Measurements from ENCODE around the gene CACNA1G. TPM values are rescaled to one million over a fixed set of nuclear protein-coding genes. Genes with fewer than 3 reads are reported as not detected.

CACNA1G gene
- total and polyA plus RNA-seq, 2 experiments from 2014 or later, result 3.5 to 4.8 TPM

GRCh38 chr17:50527949-50528474 is 32.5 kb upstream of the CACNA1G start:
- H3K4me2 ChIP-seq, result no peak overlapping the region
- no peak overlapping the region for H2AFZ ChIP-seq
- H3K9me3 ChIP-seq (ENCODE audit: low read depth), result no peaks in the 10 kb centered on the region
- no peaks in the 10 kb centered on the region for H4K20me1 ChIP-seq (ENCODE audit: insufficient read depth, poor library complexity, severe bottlenecking)
- no peak overlapping the region for H3K27ac ChIP-seq
- H3K36me3 ChIP-seq (replicated peaks; ENCODE audit: insufficient read depth, low read depth), result no peaks in the 10 kb centered on the region
- 46% methylated on average over 4 of the region's 4 CpGs for WGBS (ENCODE audit: low lambda C conversion rate, missing lambda C conversion rate)
- DNase-seq (ENCODE audit: low spot score), result no peak
- H3K79me2 ChIP-seq, result no peaks in the 10 kb centered on the region
- H3K9me2 ChIP-seq (replicated peaks; ENCODE audit: insufficient read depth), result no peaks in the 10 kb centered on the region
- peaks cover under 1% of the 10 kb centered on the region for H3K27me3 ChIP-seq
- TF ChIP-seq EZH2phosphoT487 (IDR thresholded peaks at IDR 0.05; ENCODE audit: low read depth, severe bottlenecking, unreplicated experiment) (no peak), CTCF (IDR thresholded peaks at IDR 0.05; ENCODE audit: poor library complexity) (no peak), EZH2 (IDR thresholded peaks at IDR 0.05; ENCODE audit: borderline replicate concordance) (no peak)
- H3K4me3 ChIP-seq, result no peak overlapping the region
- peaks cover 12% of the 10 kb centered on the region for H3K4me1 ChIP-seq (ENCODE audit: insufficient read depth)

GRCh38 chr17:50529849-50530248 is 30.7 kb upstream of the CACNA1G start:
- no peaks in the 10 kb centered on the region for H3K79me2 ChIP-seq
- H3K9me2 ChIP-seq (replicated peaks; ENCODE audit: insufficient read depth), result no peaks in the 10 kb centered on the region
- WGBS (ENCODE audit: low lambda C conversion rate, missing lambda C conversion rate), result 88% methylated on average over 7 of the region's 7 CpGs
- peaks cover 2% of the 10 kb centered on the region for H3K27me3 ChIP-seq
- no peak overlapping the region for H3K4me3 ChIP-seq
- no peaks in the 10 kb centered on the region for H3K9me3 ChIP-seq (ENCODE audit: low read depth)
- H3K4me1 ChIP-seq (ENCODE audit: insufficient read depth), result peaks cover 30% of the 10 kb centered on the region
- TF ChIP-seq CTCF (IDR thresholded peaks at IDR 0.05; ENCODE audit: poor library complexity), result no peak
- no peak for TF ChIP-seq EZH2 (IDR thresholded peaks at IDR 0.05; ENCODE audit: borderline replicate concordance)
- TF ChIP-seq EZH2phosphoT487 (IDR thresholded peaks at IDR 0.05; ENCODE audit: low read depth, severe bottlenecking, unreplicated experiment), result no peak
- no peak overlapping the region for H2AFZ ChIP-seq
- H3K36me3 ChIP-seq (replicated peaks; ENCODE audit: insufficient read depth, low read depth), result no peaks in the 10 kb centered on the region
- no peak for DNase-seq (ENCODE audit: low spot score)
- no peaks in the 10 kb centered on the region for H4K20me1 ChIP-seq (ENCODE audit: insufficient read depth, poor library complexity, severe bottlenecking)
- no peak overlapping the region for H3K27ac ChIP-seq
- no peak overlapping the region for H3K4me2 ChIP-seq

- H3K9me3 ChIP-seq (ENCODE audit: low read depth), result no peaks in the 10 kb centered on the region
- no peaks in the 10 kb centered on the region for H3K36me3 ChIP-seq (replicated peaks; ENCODE audit: insufficient read depth, low read depth)
- 74% methylated on average over 6 of the region's 6 CpGs for WGBS (ENCODE audit: low lambda C conversion rate, missing lambda C conversion rate)
- TF ChIP-seq EZH2phosphoT487 (IDR thresholded peaks at IDR 0.05; ENCODE audit: low read depth, severe bottlenecking, unreplicated experiment), result no peak
- TF ChIP-seq EZH2 (IDR thresholded peaks at IDR 0.05; ENCODE audit: borderline replicate concordance), result no peak
- no peak for TF ChIP-seq CTCF (IDR thresholded peaks at IDR 0.05; ENCODE audit: poor library complexity)
- H3K4me1 ChIP-seq (ENCODE audit: insufficient read depth), result peaks cover 31% of the 10 kb centered on the region
- no peaks in the 10 kb centered on the region for H3K9me2 ChIP-seq (replicated peaks; ENCODE audit: insufficient read depth)
- H3K27me3 ChIP-seq, result peaks cover 2% of the 10 kb centered on the region
- H3K79me2 ChIP-seq, result peaks cover 3% of the 10 kb centered on the region
- no peak overlapping the region for H2AFZ ChIP-seq
- no peak overlapping the region for H3K4me3 ChIP-seq
- no peaks in the 10 kb centered on the region for H4K20me1 ChIP-seq (ENCODE audit: insufficient read depth, poor library complexity, severe bottlenecking)
- H3K27ac ChIP-seq, result no peak overlapping the region
- H3K4me2 ChIP-seq, result peak overlapping the region; percentile 88
- no peak for DNase-seq (ENCODE audit: low spot score)
These were observed 29.0 kb upstream of the CACNA1G start for GRCh38 chr17:50531428-50532025.

All from hepatocyte (in vitro differentiated cells).